CD14-positive monocyte (primary cell): ENCODE measurements around the gene LYRM4. TPM values are rescaled to one million over a fixed set of nuclear protein-coding genes. Genes with fewer than 3 reads are reported as not detected.

Experiments
- DNase-seq, 3 donors: peaks; one replicate each; pipeline ENCODE4 v3.0.0-alpha.2; 2011 to 2022
- H2AFZ ChIP-seq: 2 replicates; pipeline ENCODE4 v1.6.0; 2012; ENCODE audit warnings: mild to moderate bottlenecking, low read depth, low read length, inconsistent platforms; ENCODE audit not compliant: insufficient read depth, poor library complexity, severe bottlenecking
- H3K27ac ChIP-seq, 2 donors: 1 replicate in 1 of 2; 2 replicates in 1 of 2; pipeline ENCODE4 v1.5.1; 2012 to 2013; ENCODE audit warnings: low read length in 2 of 2, control low read depth in 1 of 2, inconsistent platforms in 1 of 2, low read depth in 1 of 2, mild to moderate bottlenecking in 1 of 2
- H3K27me3 ChIP-seq, 2 donors: one replicate each; pipeline versions ENCODE4 v1.6.0 to v1.6.1; 2011 to 2013; ENCODE audit warnings: low read length in 2 of 2; ENCODE audit not compliant: control insufficient read depth in 2 of 2, insufficient read depth in 2 of 2
- H3K36me3 ChIP-seq, 2 donors: replicated peaks in 1 of 2; 1 replicate in 1 of 2; 2 replicates in 1 of 2; pipeline versions ENCODE4 v1.5.1 to v1.6.1; 2012 to 2013; ENCODE audit warnings: low read length in 2 of 2, control low read depth in 1 of 2, inconsistent platforms in 1 of 2, mild to moderate bottlenecking in 1 of 2; ENCODE audit not compliant: insufficient read depth in 2 of 2, control insufficient read depth in 1 of 2
- H3K4me1 ChIP-seq, 2 donors: 1 replicate in 1 of 2; 2 replicates in 1 of 2; pipeline versions ENCODE4 v1.5.1 to v1.6.1; 2012 to 2013; ENCODE audit warnings: low read length in 2 of 2, control low read depth in 1 of 2, inconsistent platforms in 1 of 2, mild to moderate bottlenecking in 1 of 2, moderate library complexity in 1 of 2; ENCODE audit not compliant: insufficient read depth in 2 of 2, control insufficient read depth in 1 of 2
- H3K4me2 ChIP-seq: replicated peaks from 2 replicates; pipeline ENCODE3; 2012; ENCODE audit warnings: low read length, moderate library complexity, mild to moderate bottlenecking; ENCODE audit not compliant: poor library complexity, severe bottlenecking; ENCODE audit errors: extremely low read depth
- H3K4me3 ChIP-seq, 3 experiments: fragments of 200-600 bp in 1 of 3; sonication (generic) in 1 of 3; replicated peaks in 1 of 3; 1 replicate in 2 of 3; 2 replicates in 1 of 3; pipeline ENCODE4 v1.5.1; 2011 to 2013; ENCODE audit warnings: low read length in 3 of 3, mild to moderate bottlenecking in 3 of 3, control low read depth in 2 of 3, low read depth in 2 of 3, inconsistent platforms in 1 of 3, moderate library complexity in 1 of 3
- H3K79me2 ChIP-seq: 2 replicates; pipeline ENCODE4 v1.6.0; 2012; ENCODE audit warnings: mild to moderate bottlenecking, control low read depth, inconsistent platforms, low read length, moderate library complexity; ENCODE audit not compliant: insufficient read depth
- H3K9ac ChIP-seq: 2 replicates; pipeline ENCODE4 v1.6.0; 2017; ENCODE audit warnings: low read length, mild to moderate bottlenecking; ENCODE audit not compliant: insufficient read depth, poor library complexity, severe bottlenecking
- H3K9me3 ChIP-seq, 2 donors: replicated peaks in 1 of 2; 1 replicate in 1 of 2; 2 replicates in 1 of 2; pipeline versions ENCODE4 v1.5.1 to v1.6.1; 2012 to 2013; ENCODE audit warnings: low read length in 2 of 2, control low read depth in 1 of 2; ENCODE audit not compliant: control insufficient read depth in 1 of 2, insufficient read depth in 1 of 2
- H4K20me1 ChIP-seq: 2 replicates; pipeline ENCODE4 v1.6.0; 2012; ENCODE audit warnings: mild to moderate bottlenecking, low read length, control low read depth, moderate library complexity; ENCODE audit not compliant: insufficient read depth
- H3K27ac Mint-ChIP-seq, 7 donors: one replicate each; pipeline ENCODE4 v1.8.0; 2020; ENCODE audit warnings: mild to moderate bottlenecking in 7 of 7, mixed read lengths in 7 of 7, moderate library complexity in 6 of 7, inconsistent platforms in 2 of 7
- H3K27me3 Mint-ChIP-seq, 3 donors: one replicate each; pipeline ENCODE4 v1.8.0; 2021 to 2022; ENCODE audit warnings: low read depth in 3 of 3, mild to moderate bottlenecking in 3 of 3, mixed read lengths in 3 of 3, moderate library complexity in 3 of 3, inconsistent platforms in 1 of 3
- H3K36me3 Mint-ChIP-seq, 2 donors: one replicate each; pipeline ENCODE4 v1.8.0; 2020; ENCODE audit warnings: mixed read lengths in 2 of 2, inconsistent platforms in 1 of 2, mild to moderate bottlenecking in 1 of 2
- H3K4me1 Mint-ChIP-seq: one replicate; pipeline ENCODE4 v1.8.0; 2020; ENCODE audit warnings: mild to moderate bottlenecking, mixed read lengths
- H3K4me3 Mint-ChIP-seq, 2 donors: one replicate each; pipeline ENCODE4 v1.8.0; 2020; ENCODE audit warnings: mild to moderate bottlenecking in 2 of 2, mixed read lengths in 2 of 2, moderate library complexity in 1 of 2
- H3K9me3 Mint-ChIP-seq, 7 donors: one replicate each; pipeline ENCODE4 v1.8.0; 2020 to 2022; ENCODE audit warnings: mixed read lengths in 7 of 7, mild to moderate bottlenecking in 6 of 7, moderate library complexity in 6 of 7, inconsistent platforms in 2 of 7
- CTCF ChIP-seq: fragments of 200-600 bp; IDR thresholded peaks from one replicate; pipeline ENCODE4 v1.8.0; 2022; ENCODE audit warnings: antibody characterized with exemption, mild to moderate bottlenecking
- WGBS: methylation state at CpG from one replicate; pipeline ENCODE4 v1.1.5; 2013; ENCODE audit warnings: missing lambda C conversion rate; ENCODE audit not compliant: insufficient coverage; 5-methylcytosine and 5-hydroxymethylcytosine counted together
- intact Hi-C, 2 donors: fragments of 100-400 bp; cut with micrococcal nuclease; formaldehyde crosslinking; loops; one replicate each; pipeline versions ENCODE4 v1.15.0 to v1.15.1; 2023
- polyA plus RNA-seq, 3 donors: library from polyadenylated mRNA; depleted of rRNA in 1 of 3; unstranded in 2 of 3; stranded (reverse) in 1 of 3; fragments of 300-500 nt in 2 of 3; fragments of >200 nt in 1 of 3; fragmentation: Illumina TruSeq in 2 of 3; gene quantifications; 1 replicate in 2 of 3; 2 replicates in 1 of 3; pipeline ENCODE4 v1.2.3, GENCODE V29; 2012 to 2021

The LYRM4 gene
- polyA plus RNA-seq, 3 donors: 13.7 to 19.6 (median 18.1) TPM

GRCh38 chr6:5090603-5091002 lies 170.1 kb downstream of the LYRM4 start:
- Histone ChIP-seq H3K4me2 (no peak overlapping the region), H3K79me2 (no peaks in the 10 kb centered on the region), H3K9ac (no peak overlapping the region), H3K9me3 (no peaks in the 10 kb centered on the region), H3K27me3 (peaks cover 4 to 10% of the 10 kb centered on the region in 2 donors), H3K4me3 (no peak overlapping the region), H4K20me1 (no peaks in the 10 kb centered on the region), H3K27ac (no peak overlapping the region), H3K36me3 (no peaks in the 10 kb centered on the region), H3K4me1 (peaks cover 35 to 37% of the 10 kb centered on the region in 2 donors), H2AFZ (no peak overlapping the region)
- DNase-seq: no peak
- Mint-ChIP-seq H3K27ac (no peak overlapping the region), H3K36me3 (peaks cover 3 to 7% of the 10 kb centered on the region in 2 donors), H3K9me3 (peaks cover 0 to 8% (median 4%) of the 10 kb centered on the region in 7 donors), H3K27me3 (peaks cover 16 to 23% (median 23%) of the 10 kb centered on the region in 3 donors), H3K4me3 (no peak overlapping the region), H3K4me1 (peaks cover 41% of the 10 kb centered on the region)
- no peak for TF ChIP-seq CTCF
- 96% methylated on average over 4 of the region's 7 CpGs for WGBS
- intact Hi-C loops: no loop called here

DNA sequence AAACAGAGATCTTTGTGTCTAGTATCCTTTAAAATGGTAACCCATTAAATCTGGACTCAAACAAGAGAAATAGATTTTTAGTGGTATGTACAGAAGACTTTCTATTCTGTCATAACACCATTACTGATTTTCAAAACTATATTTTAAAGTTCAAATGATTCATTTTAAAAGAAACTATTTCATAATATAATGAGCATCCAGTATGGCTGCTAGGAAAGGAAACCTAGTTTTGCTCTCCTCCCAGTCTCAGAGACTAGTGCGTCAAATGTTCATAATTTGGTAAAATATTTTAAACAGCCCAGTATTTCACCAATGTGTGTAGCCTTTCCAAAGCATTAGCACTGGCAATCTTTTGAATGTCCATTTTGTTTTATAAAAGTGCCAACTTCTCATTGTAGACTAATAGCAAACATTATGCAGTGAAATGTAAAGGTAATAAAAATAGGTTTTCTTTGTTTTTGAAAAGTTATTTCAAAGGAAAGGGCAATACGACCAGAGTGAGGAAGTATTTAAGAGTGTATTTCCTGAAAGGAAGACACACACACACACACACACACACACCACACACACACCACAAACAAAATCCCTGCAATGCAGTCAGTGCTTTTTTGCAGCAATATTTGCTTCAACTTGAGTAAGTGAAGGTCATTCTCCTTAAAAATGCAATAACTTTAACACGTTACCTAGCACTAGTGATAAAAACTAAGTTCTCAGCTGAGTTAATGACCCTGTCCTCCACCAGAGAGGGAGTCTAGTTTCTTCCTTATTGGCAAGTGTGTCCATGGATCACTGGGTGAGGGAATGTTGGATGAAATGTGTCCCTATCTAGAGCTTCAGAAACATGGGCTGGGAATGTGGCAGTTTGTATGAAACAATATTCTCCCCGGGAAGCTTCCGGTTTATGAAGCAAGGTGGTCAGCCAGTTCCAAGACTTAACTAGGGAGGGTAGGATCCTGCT lies 171.0 kb downstream of the LYRM4 start:
- no peaks in the 10 kb centered on the region for H3K9me3 ChIP-seq
- peak overlapping the region in 1 of 3 experiments; percentile 15 for H3K4me3 ChIP-seq
- peaks cover 33 to 44% of the 10 kb centered on the region in 2 donors for H3K4me1 ChIP-seq
- no peak overlapping the region for H3K9ac ChIP-seq
- H3K27ac ChIP-seq: no peak overlapping the region
- peaks cover 18 to 30% (median 27%) of the 10 kb centered on the region in 3 donors for H3K27me3 Mint-ChIP-seq
- DNase-seq: no peak
- intact Hi-C loops: loop anchor here in 1 of 2 donors (10.0 kb wide), 1 partner anchor 175 kb away; the partner anchor contains the start of genes FARS2 and LYRM4
- peak overlapping the region in 2 of 7 donors; percentile 15 to 19 for H3K27ac Mint-ChIP-seq
- H3K27me3 ChIP-seq: peaks cover 5 to 13% of the 10 kb centered on the region in 2 donors
- no peaks in the 10 kb centered on the region for H4K20me1 ChIP-seq
- H3K36me3 ChIP-seq: no peaks in the 10 kb centered on the region
- H3K9me3 Mint-ChIP-seq: peaks cover 0 to 6% (median 4%) of the 10 kb centered on the region in 7 donors
- H3K4me2 ChIP-seq: no peak overlapping the region
- no peaks in the 10 kb centered on the region for H3K79me2 ChIP-seq
- TF ChIP-seq CTCF: no peak
- H3K36me3 Mint-ChIP-seq: peaks cover 3 to 7% of the 10 kb centered on the region in 2 donors
- peak overlapping the region; percentile 11 for H2AFZ ChIP-seq
- WGBS: 83% methylated on average over 1 of the region's 5 CpGs
- peaks cover 36% of the 10 kb centered on the region for H3K4me1 Mint-ChIP-seq
- peak overlapping the region in 1 of 2 donors; percentile 53 for H3K4me3 Mint-ChIP-seq
